Muscle layer of duodenum (tissue), 2 donors: ENCODE results near the gene WDR5B.

ENCODE experiments used
- H3K27ac ChIP-seq: one replicate; pipeline ENCODE4 v1.7.0; 2013; ENCODE audit warnings: mild to moderate bottlenecking, low read length
- H3K27me3 ChIP-seq: one replicate; pipeline ENCODE4 v1.7.0; 2013; ENCODE audit warnings: low read depth, mild to moderate bottlenecking, control low read depth, low read length
- H3K36me3 ChIP-seq, 2 donors: one replicate each; pipeline ENCODE4 v1.7.0; 2013; ENCODE audit warnings: low read length in 2 of 2, control low read depth in 1 of 2, mild to moderate bottlenecking in 1 of 2; ENCODE audit not compliant: insufficient read depth in 2 of 2, control insufficient read depth in 1 of 2
- H3K4me1 ChIP-seq, 2 donors: one replicate each; pipeline ENCODE4 v1.7.0; 2013; ENCODE audit warnings: low read length in 2 of 2, mild to moderate bottlenecking in 2 of 2, control low read depth in 1 of 2, moderate library complexity in 1 of 2; ENCODE audit not compliant: insufficient read depth in 2 of 2, control insufficient read depth in 1 of 2
- H3K4me3 ChIP-seq, 2 donors: one replicate each; pipeline ENCODE4 v1.7.0; 2013; ENCODE audit warnings: low read length in 2 of 2, low read depth in 1 of 2, mild to moderate bottlenecking in 1 of 2
- H3K9me3 ChIP-seq, 2 donors: one replicate each; pipeline ENCODE4 v1.7.0; 2013; ENCODE audit warnings: low read length in 2 of 2, control low read depth in 1 of 2, mild to moderate bottlenecking in 1 of 2; ENCODE audit not compliant: control insufficient read depth in 1 of 2
- donor health status: healthy.

Gene WDR5B

GRCh38 chr3:122391681-122392446 is 24.0 kb downstream of the WDR5B start:
- Histone ChIP-seq H3K27me3 (no peaks in the 10 kb centered on the region), H3K4me3 (no peak overlapping the region), H3K4me1 (peaks cover 0 to 4% of the 10 kb centered on the region in 2 donors), H3K27ac (no peak overlapping the region), H3K9me3 (no peaks in the 10 kb centered on the region), H3K36me3 (no peaks in the 10 kb centered on the region)

- H3K4me3 ChIP-seq = no peak overlapping the region
- H3K9me3 ChIP-seq = no peaks in the 10 kb centered on the region
- no peaks in the 10 kb centered on the region for H3K36me3 ChIP-seq
- H3K27me3 ChIP-seq = no peaks in the 10 kb centered on the region
- H3K27ac ChIP-seq = no peak overlapping the region
- H3K4me1 ChIP-seq = peaks cover 0 to 7% of the 10 kb centered on the region in 2 donors
Observed at GRCh38 chr3:122390665-122391064, 25.2 kb downstream of the WDR5B start.

GRCh38 chr3:122389892-122390291 is 26.0 kb downstream of the WDR5B start:
- no peak overlapping the region for H3K4me3 ChIP-seq
- H3K9me3 ChIP-seq = no peaks in the 10 kb centered on the region
- no peaks in the 10 kb centered on the region for H3K36me3 ChIP-seq
- H3K27me3 ChIP-seq = no peaks in the 10 kb centered on the region
- H3K4me1 ChIP-seq = peaks cover 5 to 14% of the 10 kb centered on the region in 2 donors
- no peak overlapping the region for H3K27ac ChIP-seq

- Histone ChIP-seq H3K4me3 (no peak overlapping the region), H3K36me3 (no peaks in the 10 kb centered on the region), H3K27me3 (no peaks in the 10 kb centered on the region), H3K27ac (no peak overlapping the region), H3K4me1 (peaks cover 5 to 18% of the 10 kb centered on the region in 2 donors), H3K9me3 (no peaks in the 10 kb centered on the region)
Observed at GRCh38 chr3:122389197-122389596, 26.7 kb downstream of the WDR5B start.

- H3K27me3 ChIP-seq = no peaks in the 10 kb centered on the region
- no peaks in the 10 kb centered on the region for H3K36me3 ChIP-seq
- H3K4me3 ChIP-seq = no peak overlapping the region
- no peaks in the 10 kb centered on the region for H3K9me3 ChIP-seq
- peaks cover 5 to 18% of the 10 kb centered on the region in 2 donors for H3K4me1 ChIP-seq
- H3K27ac ChIP-seq = no peak overlapping the region
Observed at GRCh38 chr3:122387709-122388108, 28.2 kb downstream of the WDR5B start.

GRCh38 chr3:122383771-122384697 is 31.8 kb downstream of the WDR5B start, which contains the start of gene FAM162A:
TSS of gene FAM162A (plus strand) at chr3:122384182. CDS start at chr3:122384266, 84 bp downstream.
- H3K27ac ChIP-seq = peak within 1 kb of the TSS; percentile 98

GRCh38 chr3:122382888-122383666 is 32.8 kb downstream of the WDR5B start, which contains the start of gene MIX23:
TSS of gene MIX23 (minus strand) at chr3:122383231. CDS start at chr3:122383224, 7 bp downstream.
- peak within 1 kb of the TSS; percentile 95 to 100 for H3K4me3 ChIP-seq
- H3K27me3 ChIP-seq = no peaks in the 10 kb centered on the region
- peaks cover 10 to 21% of the 10 kb centered on the region in 2 donors for H3K4me1 ChIP-seq

More at GRCh38 chr3:122383771-122384697, 31.8 kb downstream of the WDR5B start, which contains the start of gene FAM162A:
- Histone ChIP-seq H3K4me1 (peaks cover 10 to 21% of the 10 kb centered on the region in 2 donors), H3K4me3 (peak within 1 kb of the TSS; percentile 95 to 100), H3K27me3 (no peaks in the 10 kb centered on the region), H3K36me3 (peaks cover 0 to 8% of the 10 kb centered on the region in 2 donors), H3K9me3 (no peaks in the 10 kb centered on the region)

GRCh38 chr3:122377975-122378374 is 37.9 kb downstream of the WDR5B start:
- Histone ChIP-seq H3K36me3 (peaks cover 0 to 13% of the 10 kb centered on the region in 2 donors), H3K27me3 (no peaks in the 10 kb centered on the region), H3K4me1 (peaks cover 5 to 7% of the 10 kb centered on the region in 2 donors), H3K9me3 (no peaks in the 10 kb centered on the region), H3K27ac (no peak overlapping the region), H3K4me3 (no peak overlapping the region)

More at GRCh38 chr3:122382888-122383666, 32.8 kb downstream of the WDR5B start, which contains the start of gene MIX23:
- Histone ChIP-seq H3K9me3 (no peaks in the 10 kb centered on the region), H3K27ac (peak within 1 kb of the TSS; percentile 98), H3K36me3 (peaks cover 0 to 8% of the 10 kb centered on the region in 2 donors)

- H3K27me3 ChIP-seq = no peaks in the 10 kb centered on the region
- no peak overlapping the region for H3K27ac ChIP-seq
- H3K4me1 ChIP-seq = no peaks in the 10 kb centered on the region
- peaks cover 4 to 25% of the 10 kb centered on the region in 2 donors for H3K36me3 ChIP-seq
- H3K4me3 ChIP-seq = no peak overlapping the region
- H3K9me3 ChIP-seq = no peaks in the 10 kb centered on the region
Observed at GRCh38 chr3:122374034-122374433, 41.8 kb downstream of the WDR5B start.

- peaks cover 12 to 65% of the 10 kb centered on the region in 2 donors for H3K36me3 ChIP-seq
- no peak overlapping the region for H3K27ac ChIP-seq
Observed at GRCh38 chr3:122366379-122366749, 49.5 kb downstream of the WDR5B start.

More at GRCh38 chr3:122366379-122366749, 49.5 kb downstream of the WDR5B start:
- no peak overlapping the region for H3K4me3 ChIP-seq
- H3K27me3 ChIP-seq = no peaks in the 10 kb centered on the region
- no peaks in the 10 kb centered on the region for H3K4me1 ChIP-seq
- no peaks in the 10 kb centered on the region for H3K9me3 ChIP-seq
